ENCODE results near the gene PIRT. TPM values are rescaled to one million over a fixed set of nuclear protein-coding genes. Genes with fewer than 3 reads are reported as not detected.
A peak's percentile ranks its signal among the peaks of the same experiment; 100 is the strongest.

Gene PIRT
- total RNA-seq, 2 donors from 2014 or later, result not detected

- H3K27ac Mint-ChIP-seq, result no peak overlapping the region
- H3K27me3 Mint-ChIP-seq, result peaks cover 7% of the 10 kb centered on the region
- no peaks in the 10 kb centered on the region for H3K9me3 Mint-ChIP-seq
- no peaks in the 10 kb centered on the region for H3K36me3 Mint-ChIP-seq (ENCODE audit: low read depth)
- peaks cover 14% of the 10 kb centered on the region for H3K4me1 Mint-ChIP-seq
- no peak for ATAC-seq (replicated peaks)
- H3K4me3 Mint-ChIP-seq, result no peak overlapping the region
These were observed 4.8 kb upstream of the PIRT start for GRCh38 chr17:10842658-10843057.

GRCh38 chr17:10838682-10839081 lies 795 bp upstream of the PIRT start:
- no peak overlapping the region for H3K4me3 Mint-ChIP-seq
- no peak overlapping the region for H3K27ac Mint-ChIP-seq
- H3K9me3 Mint-ChIP-seq, result no peaks in the 10 kb centered on the region
- H3K27me3 Mint-ChIP-seq, result peaks cover 7% of the 10 kb centered on the region
- H3K4me1 Mint-ChIP-seq, result peaks cover under 1% of the 10 kb centered on the region
- H3K36me3 Mint-ChIP-seq (ENCODE audit: low read depth), result no peaks in the 10 kb centered on the region
- ATAC-seq (replicated peaks), result no peak

- Mint-ChIP-seq H3K9me3 (no peaks in the 10 kb centered on the region), H3K36me3 (ENCODE audit: low read depth) (no peaks in the 10 kb centered on the region), H3K27ac (no peak overlapping the region), H3K4me3 (no peak overlapping the region), H3K4me1 (no peaks in the 10 kb centered on the region), H3K27me3 (peaks cover 11% of the 10 kb centered on the region)
- no peak for ATAC-seq (replicated peaks)
These were observed 809 bp downstream of the PIRT start for GRCh38 chr17:10836966-10837590.

GRCh38 chr17:10836145-10836544 lies 1.7 kb downstream of the PIRT start:
- H3K9me3 Mint-ChIP-seq, result no peaks in the 10 kb centered on the region
- H3K27ac Mint-ChIP-seq, result no peak overlapping the region
- no peak for ATAC-seq (replicated peaks)
- no peaks in the 10 kb centered on the region for H3K36me3 Mint-ChIP-seq (ENCODE audit: low read depth)
- H3K4me1 Mint-ChIP-seq, result no peaks in the 10 kb centered on the region
- no peak overlapping the region for H3K4me3 Mint-ChIP-seq
- H3K27me3 Mint-ChIP-seq, result peaks cover 12% of the 10 kb centered on the region

GRCh38 chr17:10831696-10832095 lies 6.2 kb downstream of the PIRT start:
- H3K27me3 Mint-ChIP-seq, result peaks cover 14% of the 10 kb centered on the region
- H3K27ac Mint-ChIP-seq, result no peak overlapping the region
- H3K4me1 Mint-ChIP-seq, result no peaks in the 10 kb centered on the region
- no peak for ATAC-seq (replicated peaks)
- no peaks in the 10 kb centered on the region for H3K9me3 Mint-ChIP-seq
- H3K4me3 Mint-ChIP-seq, result no peak overlapping the region
- H3K36me3 Mint-ChIP-seq (ENCODE audit: low read depth), result no peaks in the 10 kb centered on the region

GRCh38 chr17:10827898-10828552 lies 9.9 kb downstream of the PIRT start:
- no peak for ATAC-seq (replicated peaks)
- no peak overlapping the region for H3K27ac Mint-ChIP-seq
- H3K4me1 Mint-ChIP-seq, result no peaks in the 10 kb centered on the region
- H3K27me3 Mint-ChIP-seq, result peaks cover 22% of the 10 kb centered on the region
- no peaks in the 10 kb centered on the region for H3K36me3 Mint-ChIP-seq (ENCODE audit: low read depth)
- no peak overlapping the region for H3K4me3 Mint-ChIP-seq
- H3K9me3 Mint-ChIP-seq, result no peaks in the 10 kb centered on the region

- ATAC-seq (replicated peaks), result no peak
- H3K27me3 Mint-ChIP-seq, result peaks cover 15% of the 10 kb centered on the region
- no peak overlapping the region for H3K27ac Mint-ChIP-seq
- H3K36me3 Mint-ChIP-seq (ENCODE audit: low read depth), result no peaks in the 10 kb centered on the region
- no peak overlapping the region for H3K4me3 Mint-ChIP-seq
- no peaks in the 10 kb centered on the region for H3K9me3 Mint-ChIP-seq
- no peaks in the 10 kb centered on the region for H3K4me1 Mint-ChIP-seq
These were observed 13.0 kb downstream of the PIRT start for GRCh38 chr17:10824874-10825273.

- Mint-ChIP-seq H3K4me3 (no peak overlapping the region), H3K4me1 (no peaks in the 10 kb centered on the region), H3K9me3 (no peaks in the 10 kb centered on the region), H3K27me3 (peaks cover 15% of the 10 kb centered on the region), H3K36me3 (ENCODE audit: low read depth) (no peaks in the 10 kb centered on the region), H3K27ac (no peak overlapping the region)
- no peak for ATAC-seq (replicated peaks)
These were observed 16.1 kb downstream of the PIRT start for GRCh38 chr17:10821770-10822169.

- Mint-ChIP-seq H3K36me3 (ENCODE audit: low read depth) (no peaks in the 10 kb centered on the region), H3K9me3 (no peaks in the 10 kb centered on the region), H3K27ac (no peak overlapping the region), H3K4me3 (no peak overlapping the region), H3K27me3 (peaks cover 15% of the 10 kb centered on the region), H3K4me1 (no peaks in the 10 kb centered on the region)
- no peak for ATAC-seq (replicated peaks)
These were observed 16.8 kb downstream of the PIRT start for GRCh38 chr17:10821054-10821453.

- H3K4me1 Mint-ChIP-seq, result no peaks in the 10 kb centered on the region
- no peak for ATAC-seq (replicated peaks)
- no peak overlapping the region for H3K27ac Mint-ChIP-seq
- peaks cover 11% of the 10 kb centered on the region for H3K27me3 Mint-ChIP-seq
- H3K4me3 Mint-ChIP-seq, result no peak overlapping the region
- H3K9me3 Mint-ChIP-seq, result no peaks in the 10 kb centered on the region
- H3K36me3 Mint-ChIP-seq (ENCODE audit: low read depth), result no peaks in the 10 kb centered on the region
These were observed 22.6 kb downstream of the PIRT start for GRCh38 chr17:10815319-10815718.

- no peaks in the 10 kb centered on the region for H3K4me1 Mint-ChIP-seq
- no peak for ATAC-seq (replicated peaks)
- no peaks in the 10 kb centered on the region for H3K9me3 Mint-ChIP-seq
- no peak overlapping the region for H3K4me3 Mint-ChIP-seq
- H3K27ac Mint-ChIP-seq, result no peak overlapping the region
- no peaks in the 10 kb centered on the region for H3K36me3 Mint-ChIP-seq (ENCODE audit: low read depth)
- peaks cover 11% of the 10 kb centered on the region for H3K27me3 Mint-ChIP-seq
These were observed 23.8 kb downstream of the PIRT start for GRCh38 chr17:10814075-10814474.

GRCh38 chr17:10812674-10813073 lies 25.2 kb downstream of the PIRT start:
- no peak for ATAC-seq (replicated peaks)
- H3K9me3 Mint-ChIP-seq, result no peaks in the 10 kb centered on the region
- H3K36me3 Mint-ChIP-seq (ENCODE audit: low read depth), result no peaks in the 10 kb centered on the region
- no peak overlapping the region for H3K27ac Mint-ChIP-seq
- peaks cover 11% of the 10 kb centered on the region for H3K27me3 Mint-ChIP-seq
- H3K4me3 Mint-ChIP-seq, result no peak overlapping the region
- no peaks in the 10 kb centered on the region for H3K4me1 Mint-ChIP-seq

GRCh38 chr17:10809605-10810004 lies 28.3 kb downstream of the PIRT start:
- Mint-ChIP-seq H3K9me3 (no peaks in the 10 kb centered on the region), H3K4me3 (no peak overlapping the region), H3K27me3 (peaks cover 7% of the 10 kb centered on the region), H3K4me1 (no peaks in the 10 kb centered on the region), H3K27ac (no peak overlapping the region), H3K36me3 (ENCODE audit: low read depth) (no peaks in the 10 kb centered on the region)
- ATAC-seq (replicated peaks), result no peak

- H3K4me3 Mint-ChIP-seq, result no peak overlapping the region
- no peaks in the 10 kb centered on the region for H3K36me3 Mint-ChIP-seq (ENCODE audit: low read depth)
- H3K9me3 Mint-ChIP-seq, result no peaks in the 10 kb centered on the region
- peaks cover 5% of the 10 kb centered on the region for H3K27me3 Mint-ChIP-seq
- no peaks in the 10 kb centered on the region for H3K4me1 Mint-ChIP-seq
- H3K27ac Mint-ChIP-seq, result no peak overlapping the region
- peak; percentile 21 for ATAC-seq (replicated peaks)
These were observed 30.2 kb downstream of the PIRT start for GRCh38 chr17:10807704-10808128.

GRCh38 chr17:10806545-10807262 lies 31.2 kb downstream of the PIRT start:
- Mint-ChIP-seq H3K4me3 (no peak overlapping the region), H3K9me3 (no peaks in the 10 kb centered on the region), H3K27me3 (peaks cover 5% of the 10 kb centered on the region), H3K36me3 (ENCODE audit: low read depth) (no peaks in the 10 kb centered on the region), H3K4me1 (no peaks in the 10 kb centered on the region), H3K27ac (no peak overlapping the region)
- no peak for ATAC-seq (replicated peaks)

All from activated T-helper 17 cell treated with anti-CD3 and anti-CD28 coated beads, Interleukin-2, amount 50 U/mL, for 72 hours (primary cell).